ENCODE data around the gene PHEX.

Gene PHEX

GRCh38 chrX:21989384-21989783 lies 42.7 kb upstream of the PHEX start:
- Histone ChIP-seq H3K9me3 (ENCODE audit: insufficient read depth, low read length) (no peaks in the 10 kb centered on the region), H3K9ac (ENCODE audit: low read length) (no peak overlapping the region), H3F3A (ENCODE audit: insufficient read depth) (peaks cover 3% of the 10 kb centered on the region; the same call in 1 of the 2 replicates), H3K4me3 (ENCODE audit: insufficient read depth, low read length, poor library complexity, severe bottlenecking) (no peak overlapping the region), H2AFZ (ENCODE audit: low read depth, low read length, severe bottlenecking) (no peak overlapping the region), H3K79me2 (ENCODE audit: insufficient read depth, low read length) (no peaks in the 10 kb centered on the region), H3K9me2 (replicated peaks; ENCODE audit: insufficient read depth, low read length) (no peaks in the 10 kb centered on the region), H3K27ac (ENCODE audit: low read depth, low read length) (no peak overlapping the region), H3K4me2 (ENCODE audit: low read depth, low read length, poor library complexity, severe bottlenecking) (no peak overlapping the region), H4K20me1 (ENCODE audit: low read depth, low read length) (no peaks in the 10 kb centered on the region), H3K27me3 (ENCODE audit: low read length) (no peaks in the 10 kb centered on the region), H3K36me3 (ENCODE audit: low read length) (no peaks in the 10 kb centered on the region)
- TF ChIP-seq CTCF (IDR thresholded peaks at IDR 0.05; ENCODE audit: insufficient read depth, low read length, poor library complexity, severe bottlenecking) (no peak), EZH2phosphoT487 (conservative IDR thresholded peaks at IDR 0.05; ENCODE audit: low read length) (no peak)

GRCh38 chrX:21990832-21991231 lies 41.3 kb upstream of the PHEX start:
- TF ChIP-seq EZH2phosphoT487 (conservative IDR thresholded peaks at IDR 0.05; ENCODE audit: low read length) = no peak
- no peak for TF ChIP-seq CTCF (IDR thresholded peaks at IDR 0.05; ENCODE audit: insufficient read depth, low read length, poor library complexity, severe bottlenecking)
- H4K20me1 ChIP-seq (ENCODE audit: low read depth, low read length) = no peaks in the 10 kb centered on the region
- no peaks in the 10 kb centered on the region for H3K9me2 ChIP-seq (replicated peaks; ENCODE audit: insufficient read depth, low read length)
- H3K79me2 ChIP-seq (ENCODE audit: insufficient read depth, low read length) = no peaks in the 10 kb centered on the region
- no peak overlapping the region for H3K4me2 ChIP-seq (ENCODE audit: low read depth, low read length, poor library complexity, severe bottlenecking)
- H3K9ac ChIP-seq (ENCODE audit: low read length) = no peak overlapping the region
- no peaks in the 10 kb centered on the region for H3K36me3 ChIP-seq (ENCODE audit: low read length)
- no peaks in the 10 kb centered on the region for H3F3A ChIP-seq (ENCODE audit: insufficient read depth)
- H3K27me3 ChIP-seq (ENCODE audit: low read length) = no peaks in the 10 kb centered on the region
- H3K27ac ChIP-seq (ENCODE audit: low read depth, low read length) = no peak overlapping the region
- H3K9me3 ChIP-seq (ENCODE audit: insufficient read depth, low read length) = no peaks in the 10 kb centered on the region
- H3K4me3 ChIP-seq (ENCODE audit: insufficient read depth, low read length, poor library complexity, severe bottlenecking) = no peak overlapping the region
- no peak overlapping the region for H2AFZ ChIP-seq (ENCODE audit: low read depth, low read length, severe bottlenecking)

- no peaks in the 10 kb centered on the region for H3K79me2 ChIP-seq (ENCODE audit: insufficient read depth, low read length)
- no peaks in the 10 kb centered on the region for H3K9me2 ChIP-seq (replicated peaks; ENCODE audit: insufficient read depth, low read length)
Measured at GRCh38 chrX:21991504-21991903, 40.6 kb upstream of the PHEX start.

More at GRCh38 chrX:21991504-21991903, 40.6 kb upstream of the PHEX start:
- no peaks in the 10 kb centered on the region for H3K36me3 ChIP-seq (ENCODE audit: low read length)
- no peak overlapping the region for H3K9ac ChIP-seq (ENCODE audit: low read length)
- no peak overlapping the region for H2AFZ ChIP-seq (ENCODE audit: low read depth, low read length, severe bottlenecking)
- no peaks in the 10 kb centered on the region for H3F3A ChIP-seq (ENCODE audit: insufficient read depth)
- no peak overlapping the region for H3K4me3 ChIP-seq (ENCODE audit: insufficient read depth, low read length, poor library complexity, severe bottlenecking)
- TF ChIP-seq CTCF (IDR thresholded peaks at IDR 0.05; ENCODE audit: insufficient read depth, low read length, poor library complexity, severe bottlenecking) (no peak), EZH2phosphoT487 (conservative IDR thresholded peaks at IDR 0.05; ENCODE audit: low read length) (no peak)
- no peak overlapping the region for H3K27ac ChIP-seq (ENCODE audit: low read depth, low read length)
- H3K27me3 ChIP-seq (ENCODE audit: low read length) = no peaks in the 10 kb centered on the region
- no peak overlapping the region for H3K4me2 ChIP-seq (ENCODE audit: low read depth, low read length, poor library complexity, severe bottlenecking)
- no peaks in the 10 kb centered on the region for H4K20me1 ChIP-seq (ENCODE audit: low read depth, low read length)
- no peaks in the 10 kb centered on the region for H3K9me3 ChIP-seq (ENCODE audit: insufficient read depth, low read length)
